ENCODE data around the gene SF3B6.
"Not testable (repeated sequence)": the region's sequence is repeated elsewhere in the genome, so short reads cannot be mapped to it uniquely, and the experiment has no call there.

The SF3B6 gene

DNA sequence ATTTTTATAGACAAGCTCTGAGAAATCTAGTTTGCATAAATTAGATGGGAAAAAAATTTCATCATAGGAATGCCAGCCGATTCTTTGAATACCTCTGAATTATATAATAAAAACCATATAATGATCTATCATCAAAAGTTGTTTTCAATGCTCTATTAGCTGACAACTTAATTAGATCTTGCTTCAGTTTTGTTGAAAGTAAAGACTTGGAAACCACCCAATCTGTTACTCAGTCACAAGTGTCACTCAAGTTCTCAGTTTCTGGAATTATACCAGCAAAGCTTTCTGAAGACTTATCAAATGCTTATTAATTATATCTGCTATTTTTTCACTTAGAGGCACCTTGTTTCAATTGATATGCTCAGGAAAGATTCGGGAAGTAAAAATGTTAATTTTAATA lies 25.9 kb upstream of the SF3B6 start:
- H3K4me3 ChIP-seq (replicated peaks; ENCODE audit: low read depth, low read length), result no peak overlapping the region
- no peak for DNase-seq (ENCODE audit: extremely low read depth, insufficient read length)
- no peaks in the 10 kb centered on the region for H3K36me3 ChIP-seq (ENCODE audit: control insufficient read depth, insufficient read depth, low read length)
- no peaks in the 10 kb centered on the region for H3K27me3 ChIP-seq (replicated peaks; ENCODE audit: control insufficient read depth, insufficient read depth, low read length)
- no peak for TF ChIP-seq CTCF (IDR thresholded peaks at IDR 0.05; ENCODE audit: insufficient read depth, low read length, poor library complexity, severe bottlenecking)

DNA sequence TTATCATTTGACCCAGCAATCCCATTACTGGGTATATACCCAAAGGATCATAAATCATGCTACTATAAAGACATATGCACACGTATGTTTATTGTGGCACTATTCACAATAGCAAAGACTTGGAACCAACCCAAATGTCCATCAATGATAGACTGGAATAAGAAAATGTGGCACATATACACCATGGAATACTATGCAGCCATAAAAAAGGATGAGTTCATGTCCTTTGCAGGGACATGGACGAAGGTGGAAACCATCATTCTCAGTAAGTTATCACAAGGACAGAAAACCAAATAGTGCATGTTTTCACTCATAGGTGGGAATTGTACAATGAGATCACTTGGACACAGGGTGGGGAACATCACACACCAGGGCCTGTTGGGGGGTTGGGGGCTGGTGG lies 24.6 kb upstream of the SF3B6 start:
- H3K36me3 ChIP-seq (ENCODE audit: control insufficient read depth, insufficient read depth, low read length); DNase-seq (ENCODE audit: extremely low read depth, insufficient read length); H3K27me3 ChIP-seq (replicated peaks; ENCODE audit: control insufficient read depth, insufficient read depth, low read length); H3K4me3 ChIP-seq (replicated peaks; ENCODE audit: low read depth, low read length): not testable (repeated sequence)

DNA sequence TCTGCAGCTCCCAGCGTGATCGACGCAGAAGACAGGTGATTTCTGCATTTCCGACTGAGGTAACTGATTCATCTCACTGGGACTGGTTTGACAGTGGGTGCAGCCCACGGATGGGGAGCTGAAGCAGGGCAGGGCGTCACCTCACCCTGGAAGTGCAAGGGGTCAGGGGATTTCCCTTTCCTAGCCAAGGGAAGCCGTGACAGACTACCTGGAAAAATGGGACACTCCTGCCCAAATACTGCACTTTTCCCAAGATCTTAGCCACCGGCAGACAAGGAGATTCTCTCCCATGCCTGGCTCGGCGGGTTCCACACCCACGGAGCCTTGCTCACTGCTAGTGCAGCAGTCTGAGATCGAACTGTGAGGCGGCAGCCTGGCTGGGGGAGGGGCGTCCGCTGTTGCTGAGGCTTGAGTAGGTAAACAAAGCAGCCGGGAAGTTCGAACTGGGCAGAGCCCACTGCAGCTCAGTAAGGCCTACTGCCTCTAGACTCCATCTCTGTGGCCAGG lies 19.1 kb upstream of the SF3B6 start:
- not testable (repeated sequence) for H3K4me3 ChIP-seq (replicated peaks; ENCODE audit: low read depth, low read length)

GRCh38 chr2:24093270-24093669 lies 17.1 kb upstream of the SF3B6 start:
- not testable (repeated sequence) for H3K27me3 ChIP-seq (replicated peaks; ENCODE audit: control insufficient read depth, insufficient read depth, low read length); DNase-seq (ENCODE audit: extremely low read depth, insufficient read length); H3K4me3 ChIP-seq (replicated peaks; ENCODE audit: low read depth, low read length); H3K36me3 ChIP-seq (ENCODE audit: control insufficient read depth, insufficient read depth, low read length)

More for the DNA sequence above, 19.1 kb upstream of the SF3B6 start:
- not testable (repeated sequence) for H3K36me3 ChIP-seq (ENCODE audit: control insufficient read depth, insufficient read depth, low read length); DNase-seq (ENCODE audit: extremely low read depth, insufficient read length); H3K27me3 ChIP-seq (replicated peaks; ENCODE audit: control insufficient read depth, insufficient read depth, low read length)

GRCh38 chr2:24088821-24089359 lies 12.8 kb upstream of the SF3B6 start:
- H3K36me3 ChIP-seq (ENCODE audit: control insufficient read depth, insufficient read depth, low read length), result no peaks in the 10 kb centered on the region; the same call in 1 of the 2 replicates
- no peak for DNase-seq (ENCODE audit: extremely low read depth, insufficient read length)
- TF ChIP-seq CTCF (IDR thresholded peaks at IDR 0.05; ENCODE audit: insufficient read depth, low read length, poor library complexity, severe bottlenecking), result no peak
- no peak overlapping the region for H3K4me3 ChIP-seq (replicated peaks; ENCODE audit: low read depth, low read length)
- H3K27me3 ChIP-seq (replicated peaks; ENCODE audit: control insufficient read depth, insufficient read depth, low read length), result no peaks in the 10 kb centered on the region

- no peak overlapping the region for H3K4me3 ChIP-seq (replicated peaks; ENCODE audit: low read depth, low read length)
- H3K27me3 ChIP-seq (replicated peaks; ENCODE audit: control insufficient read depth, insufficient read depth, low read length), result no peaks in the 10 kb centered on the region
- peaks cover 3% of the 10 kb centered on the region for H3K36me3 ChIP-seq (ENCODE audit: control insufficient read depth, insufficient read depth, low read length)
- no peak for TF ChIP-seq CTCF (IDR thresholded peaks at IDR 0.05; ENCODE audit: insufficient read depth, low read length, poor library complexity, severe bottlenecking)
- no peak for DNase-seq (ENCODE audit: extremely low read depth, insufficient read length)
Measured at GRCh38 chr2:24087032-24087431, 10.9 kb upstream of the SF3B6 start.

DNA sequence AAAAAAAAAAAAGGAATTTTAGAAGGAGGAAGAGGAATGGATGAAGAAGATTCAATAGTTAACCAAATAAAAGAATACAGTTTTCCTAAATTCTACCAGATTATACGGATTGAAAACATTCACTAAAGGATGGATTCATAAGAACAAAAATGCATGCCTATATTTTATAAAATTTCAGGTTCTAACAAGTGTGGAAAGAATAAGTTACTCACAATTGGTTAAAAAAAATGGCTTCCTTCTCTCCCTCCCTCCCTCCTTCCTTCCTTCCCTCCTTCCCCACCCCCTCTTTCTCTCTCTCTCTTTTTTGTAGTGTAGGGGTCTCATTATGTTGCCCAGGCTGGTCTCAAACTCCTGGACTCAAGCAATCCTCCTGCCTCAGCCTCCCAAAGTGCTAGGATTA lies 10.1 kb upstream of the SF3B6 start:
- DNase-seq (ENCODE audit: extremely low read depth, insufficient read length), result no peak
- no peak overlapping the region for H3K4me3 ChIP-seq (replicated peaks; ENCODE audit: low read depth, low read length)
- peaks cover 3% of the 10 kb centered on the region for H3K36me3 ChIP-seq (ENCODE audit: control insufficient read depth, insufficient read depth, low read length)
- no peak for TF ChIP-seq CTCF (IDR thresholded peaks at IDR 0.05; ENCODE audit: insufficient read depth, low read length, poor library complexity, severe bottlenecking)
- no peaks in the 10 kb centered on the region for H3K27me3 ChIP-seq (replicated peaks; ENCODE audit: control insufficient read depth, insufficient read depth, low read length)
